Activated CD4-positive, alpha-beta T cell treated with anti-CD3 and anti-CD28 coated beads for 4 hours (primary cell): ENCODE results near the gene PLD4.
A peak's percentile ranks its signal among the peaks of the same experiment; 100 is the strongest.
"Not testable (repeated sequence)": the region's sequence is repeated elsewhere in the genome, so short reads cannot be mapped to it uniquely, and the experiment has no call there.

ENCODE experiments used
- DNase-seq, 2 donors: peaks; one replicate each; pipeline ENCODE4 v3.0.0-alpha.2; 2020

PLD4 gene, protein sequence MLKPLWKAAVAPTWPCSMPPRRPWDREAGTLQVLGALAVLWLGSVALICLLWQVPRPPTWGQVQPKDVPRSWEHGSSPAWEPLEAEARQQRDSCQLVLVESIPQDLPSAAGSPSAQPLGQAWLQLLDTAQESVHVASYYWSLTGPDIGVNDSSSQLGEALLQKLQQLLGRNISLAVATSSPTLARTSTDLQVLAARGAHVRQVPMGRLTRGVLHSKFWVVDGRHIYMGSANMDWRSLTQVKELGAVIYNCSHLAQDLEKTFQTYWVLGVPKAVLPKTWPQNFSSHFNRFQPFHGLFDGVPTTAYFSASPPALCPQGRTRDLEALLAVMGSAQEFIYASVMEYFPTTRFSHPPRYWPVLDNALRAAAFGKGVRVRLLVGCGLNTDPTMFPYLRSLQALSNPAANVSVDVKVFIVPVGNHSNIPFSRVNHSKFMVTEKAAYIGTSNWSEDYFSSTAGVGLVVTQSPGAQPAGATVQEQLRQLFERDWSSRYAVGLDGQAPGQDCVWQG

DNA sequence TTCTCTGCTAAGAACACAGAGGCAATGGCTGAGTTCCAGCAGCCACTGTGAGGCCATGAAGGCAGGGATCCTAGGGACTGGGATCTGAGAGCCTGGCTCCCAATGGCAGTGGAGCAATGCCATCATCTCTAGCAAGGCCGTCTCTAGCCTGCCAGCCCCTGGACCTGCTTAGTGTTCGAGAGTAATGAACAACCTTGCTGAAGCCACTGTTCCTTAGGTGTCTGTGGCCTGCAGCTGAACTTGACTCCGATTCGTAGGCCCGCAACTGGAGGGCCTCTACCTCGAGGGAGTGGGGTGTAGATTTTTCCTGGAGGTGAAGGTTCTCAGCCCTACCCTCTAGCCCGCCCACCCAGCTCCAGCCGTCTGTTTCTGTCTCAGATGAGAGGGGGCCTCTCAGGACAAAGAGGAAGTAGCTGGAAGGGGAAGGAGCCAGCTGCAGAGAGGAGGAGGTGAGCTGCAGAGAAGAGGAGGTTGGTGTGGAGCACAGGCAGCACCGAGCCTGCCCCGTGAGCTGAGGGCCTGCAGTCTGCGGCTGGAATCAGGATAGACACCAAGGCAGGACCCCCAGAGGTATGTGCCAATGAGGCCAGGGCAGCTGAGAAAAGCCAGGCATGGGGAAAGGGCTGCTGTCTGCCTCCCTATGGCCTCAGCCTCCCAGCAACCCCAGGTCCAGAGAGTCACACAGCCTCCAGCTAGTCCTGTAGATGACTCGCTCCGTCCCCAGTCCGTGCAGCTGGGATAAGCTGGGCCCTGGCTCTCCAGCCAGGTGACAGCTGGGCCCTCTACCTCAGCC, at the start of gene PLD4:
PLD4 (plus strand) TSS at position 459 of the 793 bp plus-strand sequence. CDS start 2,262 bp downstream, outside the sequence.
- no peak for DNase-seq

DNA sequence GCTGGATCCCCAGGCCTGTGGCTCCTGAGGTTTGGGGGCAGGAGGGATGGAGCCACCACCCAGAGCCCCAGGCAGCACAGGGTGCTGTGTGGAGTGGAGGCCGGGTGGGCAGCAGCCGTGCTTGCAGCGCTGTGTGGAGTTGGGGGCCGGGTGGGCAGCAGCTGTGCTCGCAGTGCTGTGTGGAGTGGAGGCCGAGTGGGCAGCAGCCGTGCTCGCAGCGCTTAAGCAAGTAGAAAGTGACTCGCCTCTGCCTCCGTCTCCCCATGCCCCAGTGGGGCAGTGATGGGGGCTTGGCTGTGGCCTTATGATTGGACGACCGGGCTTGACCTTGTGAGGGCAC, 49.3 kb upstream of the PLD4 start:
- DNase-seq, result no peak

DNA sequence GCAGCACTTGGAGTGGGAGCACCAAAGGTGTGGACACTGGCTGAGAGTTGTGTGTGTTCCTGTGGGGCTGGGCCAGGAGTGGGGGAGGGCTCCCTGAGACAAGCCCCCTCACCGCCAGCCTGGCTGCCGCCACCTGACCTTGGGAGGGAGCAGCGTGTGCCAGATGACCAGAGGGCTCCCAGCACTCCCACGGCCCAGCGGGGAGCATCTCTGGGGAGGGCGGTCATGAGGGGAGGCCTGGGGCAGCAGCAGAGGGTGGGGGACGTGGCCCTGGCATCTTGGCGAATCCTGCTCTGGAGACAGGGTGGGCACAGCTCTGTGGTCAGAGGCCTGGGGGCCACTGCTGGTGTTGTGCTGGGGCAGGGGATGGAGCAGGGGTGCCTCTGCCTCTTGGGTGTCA, 48.9 kb upstream of the PLD4 start:
- DNase-seq, result no peak

DNA sequence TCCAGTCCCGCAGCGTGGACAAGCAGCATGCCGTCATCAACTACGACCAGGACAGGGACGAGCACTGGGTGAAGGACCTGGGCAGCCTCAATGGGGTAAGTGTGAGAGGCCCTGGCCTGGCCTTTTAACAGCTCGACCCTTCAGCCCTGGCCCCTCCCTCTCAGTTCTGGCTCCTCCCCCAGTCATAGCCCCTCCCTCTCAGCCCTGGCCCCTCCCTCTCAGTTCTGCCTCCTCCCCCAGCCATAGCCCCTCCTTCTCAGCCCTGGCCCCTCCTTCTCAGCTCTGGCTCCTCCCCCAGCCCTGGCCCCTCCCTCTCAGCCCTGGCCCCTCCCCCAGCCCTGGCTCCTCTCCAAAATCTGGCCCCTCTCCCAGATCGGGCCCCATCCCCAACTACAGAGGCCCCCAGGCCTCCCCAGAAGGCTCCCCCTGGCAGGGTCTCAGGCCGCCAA, 48.4 kb upstream of the PLD4 start:
- DNase-seq, result peak in 1 of 2 donors; percentile 27

DNA sequence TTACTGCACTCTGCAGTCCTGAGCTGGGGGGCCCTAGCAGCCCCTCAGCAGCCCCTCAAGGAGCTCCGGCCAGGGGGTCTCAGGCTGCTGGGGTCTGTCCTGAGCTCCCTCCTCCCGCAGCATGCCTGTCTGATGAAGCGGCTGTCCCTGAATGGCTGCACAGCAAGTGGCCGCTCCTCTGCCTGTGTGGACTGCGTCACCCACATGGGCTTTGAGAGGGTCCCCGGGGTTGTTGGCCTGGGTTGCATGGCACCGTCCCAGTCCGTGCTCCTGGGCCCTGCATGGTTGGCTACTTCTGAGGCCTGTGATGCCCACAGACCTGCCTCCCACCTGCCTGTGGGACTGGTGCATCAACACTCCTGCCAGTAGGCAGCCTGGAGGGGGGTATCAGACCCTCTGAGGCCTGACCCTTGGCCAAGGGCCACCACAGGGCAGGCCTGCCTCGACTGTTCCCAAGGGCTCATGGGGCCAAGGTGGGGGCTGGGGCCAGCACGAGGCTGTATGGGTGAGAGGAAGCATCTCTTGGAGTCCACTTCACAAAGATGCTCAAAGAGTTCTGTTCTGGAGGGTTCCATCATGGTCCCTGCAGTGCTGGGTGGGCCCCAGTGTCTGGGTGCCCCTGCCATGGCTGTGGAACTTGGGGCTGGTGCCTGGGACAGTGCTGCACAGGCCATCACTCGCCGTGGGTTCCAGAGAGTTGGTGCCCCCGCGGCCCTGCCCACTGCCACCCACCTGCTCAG, 47.4 kb upstream of the PLD4 start:
- no peak for DNase-seq

DNA sequence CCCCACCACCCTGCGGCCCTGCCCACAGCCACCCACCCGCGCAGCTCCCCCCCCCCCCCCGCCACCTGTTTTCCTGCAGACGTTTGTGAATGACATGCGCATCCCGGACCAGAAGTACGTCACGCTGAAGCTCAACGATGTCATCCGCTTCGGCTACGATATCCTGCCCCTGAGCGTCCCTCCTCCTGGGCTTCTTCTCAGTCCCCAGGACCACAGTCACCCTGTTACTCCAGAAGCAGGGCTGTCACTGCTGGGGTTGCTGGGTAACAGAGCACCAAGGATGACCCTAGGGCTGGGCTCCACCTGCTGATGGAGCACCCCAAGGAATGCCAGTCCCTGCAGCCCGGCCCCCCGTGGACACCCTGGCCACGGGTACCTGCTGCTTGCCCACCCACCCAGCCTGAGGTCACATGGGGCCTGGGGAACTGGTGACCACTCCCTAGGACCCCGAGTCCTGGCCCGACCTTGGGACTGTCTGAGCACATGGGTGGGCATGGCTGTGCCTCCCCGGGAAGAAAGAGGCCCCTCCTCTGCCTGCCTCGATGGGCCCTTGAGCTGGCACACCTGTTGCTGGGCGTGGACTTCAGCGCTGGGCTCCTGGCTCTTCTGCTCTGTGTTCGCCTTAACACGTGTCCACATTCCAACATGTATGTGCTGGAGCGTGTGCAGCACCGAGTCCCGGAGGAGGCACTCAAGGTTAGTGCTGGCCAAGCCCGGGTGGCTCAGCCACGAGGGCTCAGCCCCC, 46.7 kb upstream of the PLD4 start:
- DNase-seq, result no peak

DNA sequence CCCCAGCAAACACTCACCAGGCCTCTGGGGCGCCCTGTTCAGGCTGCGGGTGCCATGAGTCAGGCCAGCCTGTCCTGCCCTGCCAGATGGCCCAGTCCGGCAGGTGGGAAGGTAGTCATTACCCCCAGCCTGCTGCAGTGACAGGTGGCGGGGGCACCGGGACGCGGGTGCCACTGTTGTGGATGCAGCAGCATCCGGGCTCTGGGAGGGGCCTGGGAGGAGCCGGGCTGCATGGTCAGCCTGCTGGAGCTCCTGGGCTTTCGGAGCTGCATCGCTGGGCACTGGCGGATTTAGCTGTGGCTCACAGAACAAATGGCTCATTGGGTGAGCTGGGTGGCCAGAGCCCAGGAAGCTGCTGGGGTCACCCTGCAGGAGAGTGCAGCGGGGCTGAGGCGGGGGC, 46.1 kb upstream of the PLD4 start:
- DNase-seq, result no peak

DNA sequence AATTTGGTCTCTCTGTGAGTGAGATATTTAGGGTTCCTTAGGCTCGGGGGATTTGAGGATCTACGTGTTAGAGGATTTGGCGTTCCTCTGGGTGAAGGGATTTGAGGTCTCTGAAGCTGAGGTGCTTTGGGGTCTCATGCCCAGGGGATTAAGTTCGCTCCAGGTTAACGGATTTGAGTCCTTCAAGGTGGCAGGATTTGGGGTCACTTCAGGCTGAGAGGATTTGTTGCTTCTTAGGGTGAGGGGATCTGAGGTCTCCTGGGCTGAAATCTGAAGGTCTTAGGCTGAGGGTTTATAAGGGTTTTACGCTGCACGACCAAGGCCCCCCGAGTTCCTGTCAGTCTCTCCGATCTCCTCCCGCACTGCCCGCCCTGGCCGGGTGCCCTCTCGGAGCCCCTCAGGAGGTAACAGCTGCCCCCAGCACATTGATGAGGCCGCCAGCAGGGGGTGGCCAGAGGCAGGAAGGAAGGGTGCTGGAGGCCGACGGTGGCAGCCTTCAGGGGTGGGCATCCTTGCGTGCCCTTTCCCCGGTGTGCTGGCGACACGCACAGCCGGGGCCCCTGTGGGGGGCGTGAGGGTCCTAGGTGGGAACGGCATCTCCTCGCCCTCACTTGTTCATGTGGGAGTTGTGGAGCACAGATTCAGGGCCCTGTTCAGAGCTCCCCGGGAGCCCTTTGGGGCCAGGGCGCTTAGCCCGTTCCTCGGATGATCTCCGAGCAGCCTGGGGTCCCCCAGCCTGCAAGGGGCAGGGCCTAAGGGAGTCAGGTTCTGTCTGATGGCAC, 45.3 kb upstream of the PLD4 start:
- DNase-seq, result no peak

DNA sequence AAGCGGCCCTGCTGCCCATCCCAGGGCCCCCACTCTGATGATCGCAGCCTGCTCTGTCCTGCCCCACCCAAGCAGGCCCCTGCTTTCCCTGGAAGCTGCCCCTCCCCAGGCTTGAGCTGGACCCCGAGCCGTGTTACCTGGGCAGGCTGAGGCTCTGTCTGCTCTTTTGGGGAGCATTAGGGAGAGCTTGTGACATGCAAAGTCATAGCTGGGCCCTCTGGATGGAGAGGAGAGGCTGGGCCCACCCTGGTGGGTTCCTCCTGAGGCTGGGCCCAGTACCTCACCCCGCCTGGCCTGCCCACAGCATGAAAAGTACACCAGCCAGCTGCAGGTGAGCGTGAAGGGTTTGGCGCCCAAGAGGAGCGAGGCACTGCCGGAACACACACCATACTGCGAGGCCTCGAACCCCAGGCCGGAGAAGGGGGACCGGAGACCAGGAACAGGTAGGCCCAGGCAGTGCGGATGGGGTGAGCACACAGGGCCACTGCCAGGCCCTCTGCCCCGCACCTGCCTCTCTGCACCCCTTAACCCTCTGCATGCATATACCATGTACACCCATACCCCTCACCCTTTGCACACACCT, 44.6 kb upstream of the PLD4 start:
- no peak for DNase-seq

DNA sequence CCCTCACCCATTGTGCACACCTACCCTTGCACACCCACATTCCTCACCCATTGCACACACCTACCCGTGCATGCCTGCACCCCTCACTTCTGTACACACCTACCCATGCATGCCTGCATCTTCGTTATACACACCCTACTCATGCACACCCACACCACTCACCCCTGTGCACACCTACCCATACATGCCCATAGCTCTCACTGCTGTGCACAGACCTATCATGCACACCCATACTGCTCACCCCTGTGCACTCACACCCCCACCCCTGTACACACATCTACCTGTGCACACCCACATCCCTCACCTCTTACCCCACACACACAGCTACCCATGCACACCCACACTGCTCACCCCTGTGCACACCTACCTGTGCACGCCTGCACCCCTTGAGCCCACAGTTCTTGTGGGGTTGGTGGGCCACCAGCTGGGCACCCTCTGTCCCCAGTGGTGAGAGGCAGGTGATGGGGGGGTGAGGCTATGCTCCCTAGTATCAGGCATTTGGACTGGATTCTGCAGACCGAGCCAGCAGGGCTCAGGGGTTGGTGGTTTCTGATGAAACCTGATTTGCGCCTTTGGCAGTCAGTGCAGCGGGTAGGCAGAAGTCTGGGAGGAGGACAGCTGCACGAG, 44.0 kb upstream of the PLD4 start:
- DNase-seq, result no peak

DNA sequence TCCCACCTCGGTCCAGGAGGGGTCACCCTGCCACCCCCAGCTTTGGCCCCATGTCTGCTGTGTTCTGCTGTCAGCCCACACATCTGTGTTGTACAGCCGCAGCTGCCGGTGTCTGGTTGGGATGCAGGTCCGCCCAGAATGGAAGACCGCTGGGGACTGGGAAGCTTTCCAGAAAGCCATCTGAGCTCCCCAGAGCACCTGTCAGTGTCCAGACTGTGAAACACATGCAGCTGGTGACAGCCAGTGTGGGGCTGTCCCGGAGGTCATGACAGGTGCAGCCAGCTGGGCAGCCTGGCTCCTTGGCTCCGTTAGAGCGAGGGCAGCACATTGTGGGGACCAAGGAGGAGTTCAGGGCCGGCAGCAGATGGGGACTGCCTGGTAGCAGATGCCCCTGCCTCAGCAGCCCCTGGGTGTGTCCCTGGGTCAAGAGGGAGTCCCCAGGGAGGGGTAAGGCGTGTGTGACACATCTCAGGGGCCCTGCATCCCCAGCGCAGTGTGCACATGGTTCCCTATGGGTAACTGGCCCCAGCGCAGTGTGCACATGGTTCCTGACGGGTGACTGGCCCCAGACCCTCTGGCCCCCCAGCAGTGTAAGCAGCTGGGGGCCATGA, 43.2 kb upstream of the PLD4 start:
- no peak for DNase-seq

DNA sequence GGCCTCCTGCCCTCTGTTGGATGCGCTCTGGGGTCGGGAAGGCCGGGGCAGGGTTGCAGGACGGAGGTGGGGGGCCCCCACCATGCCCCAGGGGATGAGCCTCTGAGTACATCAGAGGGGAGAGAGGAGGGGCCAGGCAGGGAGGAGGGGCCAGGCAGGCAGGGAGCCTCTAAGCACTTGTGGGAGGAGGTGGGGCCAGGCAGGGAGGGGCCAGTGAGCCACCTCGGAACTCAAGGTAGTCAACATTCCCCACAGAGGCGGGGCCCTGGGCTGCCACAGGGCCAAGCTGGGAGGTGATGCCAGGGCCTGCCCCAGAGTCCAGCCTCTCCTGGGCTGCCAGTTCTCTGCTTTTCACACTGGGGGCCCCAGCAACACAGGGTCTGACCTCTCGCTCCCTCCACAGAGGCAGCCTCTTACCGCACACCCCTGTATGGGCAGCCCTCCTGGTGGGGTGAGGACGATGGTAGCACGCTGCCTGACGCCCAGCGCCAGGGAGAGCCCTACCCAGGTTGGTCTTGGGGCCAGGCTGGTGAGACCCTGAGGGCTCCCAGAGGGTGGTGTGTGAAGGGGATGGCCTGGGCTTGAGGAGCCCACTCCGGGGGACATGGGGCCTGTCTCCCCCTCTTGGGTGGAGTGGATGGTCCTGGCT, 42.2 kb upstream of the PLD4 start:
- DNase-seq, result no peak

DNA sequence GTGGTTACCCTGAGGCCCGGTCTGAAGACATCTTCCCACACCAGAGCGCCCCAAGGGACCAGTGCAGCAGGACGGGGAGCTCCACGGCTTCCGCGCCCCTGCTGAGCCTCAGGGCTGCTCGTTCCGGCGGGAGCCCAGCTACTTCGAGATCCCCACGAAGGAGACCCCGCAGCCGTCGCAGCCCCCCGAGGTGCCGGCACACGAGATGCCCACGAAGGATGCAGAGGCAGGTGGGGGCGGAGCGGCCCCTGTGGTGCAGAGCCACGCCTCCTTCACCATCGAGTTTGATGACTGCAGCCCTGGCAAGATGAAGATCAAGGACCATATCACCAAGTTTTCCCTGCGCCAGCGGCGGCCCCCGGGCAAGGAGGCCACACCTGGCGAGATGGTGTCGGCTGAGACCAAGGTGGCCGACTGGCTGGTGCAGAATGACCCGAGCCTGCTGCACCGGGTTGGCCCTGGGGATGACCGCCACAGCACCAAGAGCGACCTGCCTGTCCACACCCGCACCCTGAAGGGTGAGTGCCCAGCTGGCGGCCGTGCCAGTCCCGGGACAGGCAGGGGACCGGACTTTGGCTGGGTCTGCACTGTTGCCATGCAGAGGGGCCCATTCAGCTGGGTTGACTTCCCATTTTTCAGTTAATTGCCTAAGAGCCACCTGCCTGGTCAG, 41.6 kb upstream of the PLD4 start:
- DNase-seq, result no peak

DNA sequence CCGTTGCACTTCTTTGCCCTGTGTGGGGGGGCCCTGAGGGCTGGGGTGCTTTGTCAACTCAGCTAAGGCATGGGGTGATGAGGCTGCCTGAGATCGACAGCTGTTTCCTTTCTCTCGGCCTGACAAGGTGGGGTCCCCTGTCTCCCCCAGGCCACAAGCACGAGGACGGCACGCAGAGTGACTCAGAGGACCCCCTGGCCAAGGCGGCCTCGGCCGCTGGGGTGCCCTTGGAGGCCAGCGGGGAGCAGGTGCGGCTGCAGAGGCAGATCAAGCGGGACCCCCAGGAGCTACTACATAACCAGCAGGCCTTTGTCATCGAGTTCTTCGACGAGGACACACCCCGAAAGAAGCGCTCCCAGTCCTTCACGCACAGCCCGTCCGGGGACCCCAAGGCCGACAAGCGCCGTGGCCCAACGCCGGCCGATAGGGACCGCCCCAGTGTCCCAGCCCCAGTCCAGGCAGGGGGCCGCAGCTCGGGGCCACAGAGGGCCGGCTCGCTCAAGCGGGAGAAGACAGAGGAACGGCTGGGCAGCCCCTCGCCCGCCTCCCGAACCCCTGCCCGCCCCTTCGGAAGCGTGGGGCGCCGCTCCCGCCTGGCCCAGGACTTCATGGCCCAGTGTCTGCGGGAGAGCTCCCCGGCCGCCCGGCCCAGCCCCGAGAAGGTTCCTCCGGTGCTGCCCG, 40.9 kb upstream of the PLD4 start:
- DNase-seq, result no peak

DNA sequence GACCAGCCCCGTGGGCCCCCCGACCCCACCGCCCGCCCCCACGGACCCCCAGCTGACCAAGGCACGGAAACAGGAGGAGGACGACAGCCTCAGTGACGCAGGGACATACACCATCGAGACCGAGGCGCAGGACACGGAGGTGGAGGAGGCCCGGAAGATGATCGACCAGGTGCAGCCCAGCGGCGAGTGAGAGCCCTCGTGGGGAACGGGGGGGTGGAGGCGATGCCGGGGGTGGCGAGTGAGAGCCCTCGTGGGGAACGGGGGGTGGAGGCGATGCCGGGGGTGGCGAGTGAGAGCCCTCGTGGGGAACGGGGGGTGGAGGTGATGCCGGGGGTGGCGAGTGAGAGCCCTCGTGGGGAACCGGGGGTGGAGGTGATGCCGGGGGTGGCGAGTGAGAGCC, 40.3 kb upstream of the PLD4 start:
- not testable (repeated sequence) for DNase-seq

DNA sequence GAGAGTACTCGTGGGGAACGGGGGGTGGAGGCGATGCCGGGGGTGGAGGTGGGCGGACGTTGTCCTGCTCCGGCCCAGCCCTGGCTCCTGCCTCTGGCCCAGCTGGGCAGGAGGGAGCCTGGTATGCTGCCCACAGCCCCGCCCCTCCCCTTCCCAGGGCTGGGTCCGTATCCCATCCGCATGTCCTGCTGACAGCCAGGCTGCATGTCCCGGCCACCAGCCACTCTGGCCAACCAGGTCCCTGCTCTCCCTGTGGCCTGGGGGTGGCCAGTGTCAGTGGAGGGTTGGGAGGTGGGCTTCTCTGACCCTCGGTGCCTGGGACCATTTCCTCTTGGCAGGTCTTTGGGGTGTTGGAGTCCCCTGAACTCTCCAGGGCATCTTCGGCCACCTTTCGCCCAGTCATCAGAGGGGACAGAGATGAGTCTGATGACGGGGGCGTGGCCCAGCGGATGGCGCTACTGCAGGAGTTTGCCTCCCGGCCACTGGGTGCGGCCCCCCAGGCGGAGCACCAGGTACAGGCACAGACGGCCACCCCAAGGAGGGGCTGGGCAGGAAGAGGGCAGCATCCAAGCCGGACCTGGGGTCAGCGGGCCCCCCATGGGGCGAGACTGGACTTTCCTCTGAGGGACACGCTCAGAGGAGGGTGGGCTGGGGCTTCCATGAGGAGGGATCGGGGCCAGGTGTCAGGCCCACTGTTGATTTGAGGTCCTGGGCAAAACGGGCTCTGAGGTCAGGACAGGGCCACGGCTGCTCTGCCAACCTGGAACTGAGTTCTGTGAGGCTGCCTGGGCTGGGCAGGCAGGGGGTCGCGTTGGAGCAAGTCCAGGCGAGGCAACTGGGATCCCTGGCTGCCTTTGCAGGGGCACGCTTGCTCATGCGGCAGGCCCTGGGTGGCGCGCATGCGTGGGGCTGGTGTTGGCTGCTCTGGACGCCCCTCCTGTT, 39.4 kb upstream of the PLD4 start:
- DNase-seq, result no peak

DNA sequence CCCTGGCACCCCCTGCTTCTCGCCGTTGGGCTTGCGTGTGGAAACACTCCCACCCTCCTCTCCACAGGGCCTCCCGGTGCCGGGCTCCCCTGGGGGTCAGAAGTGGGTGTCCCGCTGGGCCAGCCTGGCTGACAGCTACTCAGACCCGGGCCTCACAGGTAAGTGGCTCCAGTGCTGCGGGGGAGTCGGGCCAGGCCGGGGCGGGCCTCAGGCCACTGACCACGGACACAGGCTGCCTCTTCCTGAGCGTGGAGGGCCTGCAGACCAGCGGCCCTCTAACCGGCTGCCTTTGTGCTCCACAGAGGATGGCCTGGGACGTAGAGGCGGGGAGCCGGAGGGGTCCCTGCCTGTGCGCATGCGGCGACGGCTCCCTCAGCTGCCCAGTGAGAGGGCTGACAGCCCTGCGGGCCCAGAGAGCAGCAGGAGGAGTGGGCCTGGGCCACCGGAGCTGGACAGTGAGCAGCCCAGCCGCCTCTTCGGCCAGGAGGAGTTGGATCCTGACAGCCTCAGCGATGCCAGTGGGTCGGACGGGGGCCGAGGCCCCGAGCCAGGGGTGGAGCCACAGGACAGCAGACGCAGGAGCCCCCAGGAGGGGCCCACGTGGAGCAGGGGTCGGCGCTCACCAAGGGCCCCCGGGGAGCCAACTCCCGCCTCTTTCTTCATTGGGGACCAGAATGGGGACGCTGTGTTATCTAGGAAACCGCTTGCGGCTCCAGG, 38.5 kb upstream of the PLD4 start:
- no peak for DNase-seq
